ENCODE data around the gene CHD5.

DNA sequence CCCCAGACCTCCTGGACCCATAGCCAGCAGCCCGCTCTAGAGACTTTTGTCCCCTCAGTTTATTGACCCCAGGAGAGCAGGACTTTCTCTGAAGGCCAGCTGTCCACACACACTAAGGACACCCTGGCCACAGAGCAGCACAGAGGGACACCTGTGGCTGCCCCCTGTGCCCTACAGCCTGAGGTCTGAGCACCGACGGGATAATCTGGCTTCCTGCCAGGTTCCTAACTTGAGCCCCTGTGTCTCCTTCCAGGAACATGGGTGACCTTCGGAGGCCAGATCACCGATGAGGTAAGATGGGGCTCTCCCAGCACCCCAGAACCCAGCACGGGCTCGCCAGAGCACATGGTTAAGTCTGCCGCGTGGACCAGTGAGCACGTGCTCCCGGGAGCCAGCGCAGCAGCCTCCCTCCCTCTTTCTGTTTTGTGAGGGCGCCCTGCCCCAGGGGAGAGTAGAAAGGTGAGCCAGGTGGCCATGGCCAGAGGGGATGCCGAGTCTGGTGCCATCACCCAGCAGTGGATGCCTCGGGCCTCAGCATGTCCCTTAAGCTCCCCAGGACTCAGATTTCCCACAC, 106.6 kb downstream of the CHD5 start:
- TF ChIP-seq CTCF (IDR thresholded peaks at IDR 0.05; ENCODE audit: low read depth, low read length) (no peak), POLR2A (IDR thresholded peaks at IDR 0.05; ENCODE audit: extremely low read depth, insufficient read length) (no peak), MYC (IDR thresholded peaks at IDR 0.05; ENCODE audit: low read depth, low read length) (no peak)
